HepG2 (cell line): Measurements from ENCODE around the gene HSPE1. TPM values are rescaled to one million over a fixed set of nuclear protein-coding genes. Genes with fewer than 3 reads are reported as not detected.

Experiments
- ATAC-seq: fragments of 200-7000 bp; cut with Tn5 transposase; 3 replicates; pipeline ENCODE4 v1.9.1; 2020; ENCODE audit warnings: mild to moderate bottlenecking, moderate library complexity
- BruUV-seq: library from RNA; stranded (reverse); fragments of 400-500 nt; replicated peaks from 2 replicates; lab custom pipeline; 2021; lab: Mats Ljungman, UMichigan
- CTCF ChIA-PET: fragments of 300-600 bp; formaldehyde crosslinking; extraction: SDS; loops from one replicate; lab custom pipeline; 2021; ENCODE audit warnings: low total read pairs, inconsistent platforms, low intra/inter-chr PET ratio; lab: Yijun Ruan, JAX
- POLR2A ChIA-PET: fragments of 350-600 bp; sonication (Branson Sonifier 250); formaldehyde crosslinking; loops from one replicate; lab custom pipeline; 2020; ENCODE audit warnings: antibody characterized with exemption, inconsistent platforms; lab: Yijun Ruan, JAX
- DNase-seq: peaks from one replicate; pipeline ENCODE4 v3.0.0-alpha.2; 2015; ENCODE audit warnings: low spot score
- FAIRE-seq: peaks from 3 replicates; lab custom pipeline; 2011; peaks lifted over from hg19 to GRCh38; lab: Jason Lieb, UNC
- H2AFZ ChIP-seq: one replicate; pipeline ENCODE4 v1.6.1; 2011; ENCODE audit warnings: low read length, inconsistent platforms
- H3K27ac ChIP-seq: fragments of 300-600 bp; 3 replicates; pipeline ENCODE4 v1.8.0; 2011; ENCODE audit warnings: mixed run types, mild to moderate bottlenecking, mixed read lengths, low read length, inconsistent platforms; ENCODE audit not compliant: insufficient read depth; ENCODE audit errors: extremely low read length
- H3K27me3 ChIP-seq, 2 experiments: fragments of 200-600 bp in 1 of 2; 2 replicates in 1 of 2; 3 replicates in 1 of 2; pipeline versions ENCODE4 v1.6.0 to v1.8.0; 2011; ENCODE audit warnings: low read length in 2 of 2, mild to moderate bottlenecking in 2 of 2, moderate library complexity in 2 of 2, inconsistent platforms in 1 of 2; ENCODE audit not compliant: insufficient read depth in 2 of 2, control insufficient read depth in 1 of 2
- H3K36me3 ChIP-seq, 2 experiments: fragments of 200-600 bp in 1 of 2; replicated peaks in 1 of 2; 2 replicates in 1 of 2; 3 replicates in 1 of 2; pipeline versions ENCODE4 v1.5.1 to v1.8.0; 2011; ENCODE audit warnings: low read length in 2 of 2, inconsistent platforms in 1 of 2; ENCODE audit not compliant: insufficient read depth in 2 of 2, control insufficient read depth in 1 of 2
- H3K4me1 ChIP-seq: 2 replicates; pipeline ENCODE4 v1.5.1; 2012; ENCODE audit warnings: low read length, inconsistent platforms; ENCODE audit not compliant: insufficient read depth
- H3K4me2 ChIP-seq: 2 replicates; pipeline ENCODE4 v1.6.0; 2011; ENCODE audit warnings: low read depth, low read length, inconsistent platforms
- H3K4me3 ChIP-seq, 3 experiments: fragments of 200-600 bp in 1 of 3; sonication (generic), shearing (Covaris generic) in 1 of 3; replicated peaks in 1 of 3; 2 replicates each; pipeline ENCODE4 v1.5.1; 2011 to 2016; ENCODE audit warnings: low read length in 3 of 3, inconsistent platforms in 2 of 3, low read depth in 2 of 3, mild to moderate bottlenecking in 2 of 3, control low read depth in 1 of 3, mixed read lengths in 1 of 3; ENCODE audit not compliant: insufficient read depth in 1 of 3
- H3K79me2 ChIP-seq: one replicate; pipeline ENCODE4 v1.6.1; 2011; ENCODE audit warnings: low read length, inconsistent platforms; ENCODE audit not compliant: insufficient read depth
- H3K9ac ChIP-seq: 2 replicates; pipeline ENCODE4 v1.6.0; 2011; ENCODE audit warnings: mild to moderate bottlenecking, low read depth, low read length, inconsistent platforms; ENCODE audit not compliant: insufficient read depth
- H3K9me3 ChIP-seq: 2 replicates; pipeline ENCODE4 v1.5.1; 2012; ENCODE audit warnings: mild to moderate bottlenecking, low read length
- H4K20me1 ChIP-seq: 2 replicates; pipeline ENCODE4 v1.6.0; 2011; ENCODE audit warnings: inconsistent platforms, mild to moderate bottlenecking, low read length, moderate library complexity; ENCODE audit not compliant: insufficient read depth
- HNF1A ChIP-seq, 2 experiments: sonication (generic) in 1 of 2; formaldehyde crosslinking in 1 of 2; IDR thresholded peaks; 2 replicates each; pipeline versions ENCODE4 v1.4.0 to v1.6.1; 2016 to 2020; ENCODE audit warnings: borderline replicate concordance in 1 of 2, low read depth in 1 of 2, mild to moderate bottlenecking in 1 of 2, missing genetic modification reagents in 1 of 2
- RAD51 ChIP-seq: fragments of 450-650 bp; IDR thresholded peaks from 2 replicates; pipeline ENCODE4 v1.6.1; 2016; ENCODE audit warnings: borderline replicate concordance
- ZFP41 ChIP-seq: sonication (generic); formaldehyde crosslinking; IDR thresholded peaks from 2 replicates; pipeline ENCODE4 v1.4.0; 2020; ENCODE audit warnings: mild to moderate bottlenecking, missing genetic modification reagents, borderline replicate concordance
- ZNF205 ChIP-seq: IDR thresholded peaks from 2 replicates; pipeline ENCODE4 v1.6.1; 2018; ENCODE audit warnings: missing biosample characterization, missing genetic modification reagents
- ZNF646 ChIP-seq: sonication (generic); formaldehyde crosslinking; IDR thresholded peaks from 2 replicates; pipeline ENCODE4 v1.9.0; 2021; ENCODE audit warnings: mild to moderate bottlenecking, missing genetic modification reagents
- WGBS: methylation state at CpG from one replicate; pipeline ENCODE4 v1.1.6; 2017; ENCODE audit warnings: low lambda C conversion rate; 5-methylcytosine and 5-hydroxymethylcytosine counted together
- in situ Hi-C: cut with HindIII; loops from 2 replicates; pipeline ENCODE4 v1.10.0; 2017; ENCODE audit warnings: low pct_unique_long_range_greater_than_20kb; ENCODE audit not compliant: extremely low pct_ligation_motif_present
- intact Hi-C: fragments of 100-400 bp; cut with micrococcal nuclease; formaldehyde crosslinking; loops from one replicate; pipeline ENCODE4 v1.10.0; 2022; ENCODE audit not compliant: unreplicated experiment
- polyA plus RNA-seq, 8 experiments: library from polyadenylated mRNA; depleted of rRNA in 3 of 8; stranded (reverse) in 7 of 8; unstranded in 1 of 8; fragments of >200 nt; fragmentation: Illumina TruSeq in 4 of 8; extraction: Trizol in 4 of 8; gene quantifications; 2 replicates each; pipeline versions ENCODE4 v1.2.1 to v1.2.3, GENCODE V29; 2011 to 2016; ENCODE audit warnings: low read depth in 4 of 8, missing spikeins in 1 of 8, mixed read lengths in 1 of 8; ENCODE audit not compliant: insufficient read depth in 1 of 8
- total RNA-seq, 5 experiments: library from RNA; depleted of rRNA; stranded (reverse); fragments of >200 nt; fragmentation: Illumina TruSeq; extraction: Trizol; gene quantifications; 2 replicates each; pipeline ENCODE4 v1.2.3, GENCODE V29; 2016; ENCODE audit warnings: low read depth in 1 of 5

Gene HSPE1
- total and polyA plus RNA-seq, 2 of the 13 experiments (the other 11 are each of a cell fraction or from before 2014, with no cell fraction given), result 244 to 823 TPM

GRCh38 chr2:197495433-197496134 is 4.6 kb upstream of the HSPE1 start:
- intact Hi-C loops, result no loop called here
- ATAC-seq (no peak), DNase-seq (no peak), FAIRE-seq (no peak)
- peak overlapping the region; percentile 68 to 96 (median 95); a peak in 5 of 6 replicates for H3K4me3 ChIP-seq
- peak overlapping the region; percentile 99; the same call in 1 of the 2 replicates for H3K9ac ChIP-seq
- H3K4me2 ChIP-seq, result peak overlapping the region; percentile 92
- H3K36me3 ChIP-seq, result peaks cover 29 to 76% of the 10 kb centered on the region in 2 experiments
- H3K4me1 ChIP-seq, result peaks cover 74% of the 10 kb centered on the region
- no peaks in the 10 kb centered on the region; a peak in 1 of 5 replicates for H3K27me3 ChIP-seq
- BruUV-seq, result no TSS peak
- in situ Hi-C loops, result no loop called here
- POLR2A ChIA-PET, result interaction anchor here (0.8 to 2.6 kb wide), 6 partner anchors 11 to 60 kb away, joined by 4 to 29 read pairs (median 5); partner anchors contain the start of genes COQ10B, MOB4 and SF3B1
- H2AFZ ChIP-seq, result no peak overlapping the region
- 67% methylated on average over 2 of the region's 2 CpGs for WGBS
- peaks cover 59% of the 10 kb centered on the region for H4K20me1 ChIP-seq
- no peaks in the 10 kb centered on the region for H3K9me3 ChIP-seq
- CTCF ChIA-PET, result no interaction called here
- H3K79me2 ChIP-seq, result peaks cover 86% of the 10 kb centered on the region
- no peak overlapping the region for H3K27ac ChIP-seq
- TF ChIP-seq RAD51, result no peak
- TF ChIP-seq ZFP41 (CRISPR knock-in tag), result no peak
- no peak for TF ChIP-seq ZNF646 (CRISPR knock-in tag)
- TF ChIP-seq ZNF205 (CRISPR knock-in tag), result no peak
- TF ChIP-seq HNF1A (IDR thresholded peaks at IDR 0.05; ENCODE audit: low read depth), result no peak
- TF ChIP-seq HNF1A (CRISPR knock-in tag; IDR thresholded peaks at IDR 0.05; ENCODE audit: borderline replicate concordance), result no peak
